Muscle layer of colon (tissue), 2 donors: ENCODE measurements around the gene TNFRSF4.

Source experiments
- H3K27ac ChIP-seq: one replicate; pipeline ENCODE4 v1.7.0; 2013; ENCODE audit warnings: low read depth, mild to moderate bottlenecking, low read length, moderate library complexity
- H3K27me3 ChIP-seq, 2 donors: one replicate each; pipeline ENCODE4 v1.7.0; 2013; ENCODE audit warnings: low read length in 2 of 2, mild to moderate bottlenecking in 2 of 2; ENCODE audit not compliant: insufficient read depth in 2 of 2, control insufficient read depth in 1 of 2
- H3K36me3 ChIP-seq: one replicate; pipeline ENCODE4 v1.7.0; 2013; ENCODE audit warnings: mild to moderate bottlenecking, low read length; ENCODE audit not compliant: insufficient read depth
- H3K4me1 ChIP-seq: one replicate; pipeline ENCODE4 v1.7.0; 2013; ENCODE audit warnings: mild to moderate bottlenecking, low read length; ENCODE audit not compliant: insufficient read depth
- H3K4me3 ChIP-seq, 2 donors: one replicate each; pipeline ENCODE4 v1.7.0; 2013; ENCODE audit warnings: low read length in 2 of 2, low read depth in 1 of 2, mild to moderate bottlenecking in 1 of 2, moderate library complexity in 1 of 2
- H3K9ac ChIP-seq: one replicate; pipeline ENCODE4 v1.7.0; 2013; ENCODE audit warnings: low read length
- H3K9me3 ChIP-seq: one replicate; pipeline ENCODE4 v1.7.0; 2013; ENCODE audit warnings: mild to moderate bottlenecking, low read length
- donor health status: abdominal sarcoma.
- donor health status: Adenocarcinoma of cecum.

The TNFRSF4 gene

GRCh38 chr1:1220197-1220596 is 6.2 kb upstream of the TNFRSF4 start:
- H3K4me3 ChIP-seq = no peak overlapping the region
- H3K36me3 ChIP-seq = peaks cover 42% of the 10 kb centered on the region
- H3K4me1 ChIP-seq = no peaks in the 10 kb centered on the region
- H3K27me3 ChIP-seq = no peaks in the 10 kb centered on the region
- no peaks in the 10 kb centered on the region for H3K9me3 ChIP-seq
- no peak overlapping the region for H3K9ac ChIP-seq
- no peak overlapping the region for H3K27ac ChIP-seq

GRCh38 chr1:1219341-1219740 is 5.4 kb upstream of the TNFRSF4 start:
- Histone ChIP-seq H3K4me1 (no peaks in the 10 kb centered on the region), H3K36me3 (peaks cover 33% of the 10 kb centered on the region), H3K27me3 (no peaks in the 10 kb centered on the region), H3K4me3 (no peak overlapping the region), H3K9me3 (no peaks in the 10 kb centered on the region), H3K9ac (no peak overlapping the region), H3K27ac (no peak overlapping the region)

GRCh38 chr1:1218524-1219200 is 4.7 kb upstream of the TNFRSF4 start:
- no peaks in the 10 kb centered on the region for H3K4me1 ChIP-seq
- H3K36me3 ChIP-seq = peaks cover 32% of the 10 kb centered on the region
- H3K4me3 ChIP-seq = no peak overlapping the region
- H3K9me3 ChIP-seq = no peaks in the 10 kb centered on the region
- no peak overlapping the region for H3K27ac ChIP-seq
- no peak overlapping the region for H3K9ac ChIP-seq
- no peaks in the 10 kb centered on the region for H3K27me3 ChIP-seq

GRCh38 chr1:1217621-1218523 is 3.9 kb upstream of the TNFRSF4 start:
- H3K27ac ChIP-seq = no peak overlapping the region

GRCh38 chr1:1216770-1217620 is 3.0 kb upstream of the TNFRSF4 start:
- no peak overlapping the region for H3K27ac ChIP-seq
- peaks cover 21% of the 10 kb centered on the region for H3K36me3 ChIP-seq
- H3K9ac ChIP-seq = no peak overlapping the region
- H3K27me3 ChIP-seq = no peaks in the 10 kb centered on the region
- no peaks in the 10 kb centered on the region for H3K4me1 ChIP-seq
- no peak overlapping the region for H3K4me3 ChIP-seq
- no peaks in the 10 kb centered on the region for H3K9me3 ChIP-seq

More at GRCh38 chr1:1217621-1218523, 3.9 kb upstream of the TNFRSF4 start:
- H3K4me3 ChIP-seq = no peak overlapping the region
- H3K27me3 ChIP-seq = no peaks in the 10 kb centered on the region
- peaks cover 27% of the 10 kb centered on the region for H3K36me3 ChIP-seq
- H3K9me3 ChIP-seq = no peaks in the 10 kb centered on the region
- H3K4me1 ChIP-seq = no peaks in the 10 kb centered on the region
- no peak overlapping the region for H3K9ac ChIP-seq

GRCh38 chr1:1215881-1216605 is 2.1 kb upstream of the TNFRSF4 start:
- H3K27me3 ChIP-seq = no peaks in the 10 kb centered on the region
- no peak overlapping the region for H3K4me3 ChIP-seq
- peaks cover 18% of the 10 kb centered on the region for H3K36me3 ChIP-seq
- no peak overlapping the region for H3K9ac ChIP-seq
- no peaks in the 10 kb centered on the region for H3K9me3 ChIP-seq
- no peak overlapping the region for H3K27ac ChIP-seq
- H3K4me1 ChIP-seq = no peaks in the 10 kb centered on the region

- no peaks in the 10 kb centered on the region for H3K9me3 ChIP-seq
- H3K36me3 ChIP-seq = peaks cover 16% of the 10 kb centered on the region
- H3K27ac ChIP-seq = no peak overlapping the region
- no peaks in the 10 kb centered on the region for H3K27me3 ChIP-seq
- H3K4me3 ChIP-seq = no peak overlapping the region
- H3K9ac ChIP-seq = no peak overlapping the region
- H3K4me1 ChIP-seq = no peaks in the 10 kb centered on the region
Observed at GRCh38 chr1:1215080-1215676, 1.2 kb upstream of the TNFRSF4 start.

GRCh38 chr1:1212780-1213344 is 1.1 kb downstream of the TNFRSF4 start:
- no peak overlapping the region for H3K4me3 ChIP-seq
- no peaks in the 10 kb centered on the region for H3K4me1 ChIP-seq
- no peak overlapping the region for H3K27ac ChIP-seq

GRCh38 chr1:1211541-1212441 is 2.2 kb downstream of the TNFRSF4 start:
- H3K27me3 ChIP-seq = peaks cover 6 to 17% of the 10 kb centered on the region in 2 donors
- H3K27ac ChIP-seq = no peak overlapping the region
- no peaks in the 10 kb centered on the region for H3K4me1 ChIP-seq
- no peak overlapping the region for H3K4me3 ChIP-seq
- no peak overlapping the region for H3K9ac ChIP-seq
- peaks cover 4% of the 10 kb centered on the region for H3K36me3 ChIP-seq
- H3K9me3 ChIP-seq = no peaks in the 10 kb centered on the region

More at GRCh38 chr1:1212780-1213344, 1.1 kb downstream of the TNFRSF4 start:
- no peak overlapping the region for H3K9ac ChIP-seq
- peaks cover 13% of the 10 kb centered on the region for H3K36me3 ChIP-seq
- peaks cover 0 to 7% of the 10 kb centered on the region in 2 donors for H3K27me3 ChIP-seq
- no peaks in the 10 kb centered on the region for H3K9me3 ChIP-seq
